Left renal pelvis (tissue), 4 donors: ENCODE measurements around the gene NAPSA. TPM values are rescaled to one million over a fixed set of nuclear protein-coding genes. Genes with fewer than 3 reads are reported as not detected.
"Not testable (repeated sequence)": the region's sequence is repeated elsewhere in the genome, so short reads cannot be mapped to it uniquely, and the experiment has no call there.

Experiments
- DNase-seq, 4 donors: peaks; one replicate each; pipeline ENCODE4 v3.0.0-alpha.2; 2013; ENCODE audit warnings: low read depth in 4 of 4, low spot score in 3 of 4
- polyA plus RNA-seq, 4 donors: library from polyadenylated mRNA; unstranded; fragments of 120-200 nt; gene quantifications; one replicate each; pipeline ENCODE4 v1.2.1, GENCODE V29; 2013; ENCODE audit not compliant: insufficient read length in 4 of 4

Gene NAPSA
- polyA plus RNA-seq, 4 donors = 1.1 to 10.1 (median 8.0) TPM

GRCh38 chr19:50361290-50362029 lies 4.0 kb downstream of the NAPSA start:
- DNase-seq = no peak

GRCh38 chr19:50359328-50359818 lies 6.1 kb downstream of the NAPSA start:
- no peak for DNase-seq

GRCh38 chr19:50358483-50359327 lies 6.7 kb downstream of the NAPSA start:
- peak in 1 of 4 donors; percentile 40 for DNase-seq

- peak in 1 of 4 donors; percentile 55 for DNase-seq
These were observed 8.0 kb downstream of the NAPSA start for GRCh38 chr19:50357178-50358100.

- no peak for DNase-seq
These were observed 8.7 kb downstream of the NAPSA start for GRCh38 chr19:50356691-50357177.

- not testable (repeated sequence) for DNase-seq
These were observed 12.0 kb downstream of the NAPSA start for GRCh38 chr19:50353487-50353880.

- no peak for DNase-seq
These were observed 13.2 kb downstream of the NAPSA start for GRCh38 chr19:50352242-50352641.

GRCh38 chr19:50349277-50350057 lies 16.0 kb downstream of the NAPSA start:
- no peak for DNase-seq

- not testable (repeated sequence) for DNase-seq
These were observed 18.3 kb downstream of the NAPSA start for GRCh38 chr19:50347089-50347581.

- no peak for DNase-seq
These were observed 20.6 kb downstream of the NAPSA start for GRCh38 chr19:50344661-50345318.

- no peak for DNase-seq
These were observed 24.3 kb downstream of the NAPSA start for GRCh38 chr19:50341091-50341564.

GRCh38 chr19:50340331-50340730 lies 25.1 kb downstream of the NAPSA start:
- DNase-seq = no peak

GRCh38 chr19:50337031-50337430 lies 28.4 kb downstream of the NAPSA start:
- DNase-seq = not testable (repeated sequence)

- no peak for DNase-seq
These were observed 30.6 kb downstream of the NAPSA start for GRCh38 chr19:50334741-50335421.

- DNase-seq = peak in 2 of 4 donors; percentile 81 to 87
These were observed 31.5 kb downstream of the NAPSA start for GRCh38 chr19:50333737-50334617.

- peak; percentile 88 to 92 (median 90) for DNase-seq
These were observed 32.2 kb downstream of the NAPSA start for GRCh38 chr19:50333235-50333736.
